Measurements from ENCODE around the gene CLDN5.
A peak's percentile ranks its signal among the peaks of the same experiment; 100 is the strongest.

CLDN5 gene

DNA sequence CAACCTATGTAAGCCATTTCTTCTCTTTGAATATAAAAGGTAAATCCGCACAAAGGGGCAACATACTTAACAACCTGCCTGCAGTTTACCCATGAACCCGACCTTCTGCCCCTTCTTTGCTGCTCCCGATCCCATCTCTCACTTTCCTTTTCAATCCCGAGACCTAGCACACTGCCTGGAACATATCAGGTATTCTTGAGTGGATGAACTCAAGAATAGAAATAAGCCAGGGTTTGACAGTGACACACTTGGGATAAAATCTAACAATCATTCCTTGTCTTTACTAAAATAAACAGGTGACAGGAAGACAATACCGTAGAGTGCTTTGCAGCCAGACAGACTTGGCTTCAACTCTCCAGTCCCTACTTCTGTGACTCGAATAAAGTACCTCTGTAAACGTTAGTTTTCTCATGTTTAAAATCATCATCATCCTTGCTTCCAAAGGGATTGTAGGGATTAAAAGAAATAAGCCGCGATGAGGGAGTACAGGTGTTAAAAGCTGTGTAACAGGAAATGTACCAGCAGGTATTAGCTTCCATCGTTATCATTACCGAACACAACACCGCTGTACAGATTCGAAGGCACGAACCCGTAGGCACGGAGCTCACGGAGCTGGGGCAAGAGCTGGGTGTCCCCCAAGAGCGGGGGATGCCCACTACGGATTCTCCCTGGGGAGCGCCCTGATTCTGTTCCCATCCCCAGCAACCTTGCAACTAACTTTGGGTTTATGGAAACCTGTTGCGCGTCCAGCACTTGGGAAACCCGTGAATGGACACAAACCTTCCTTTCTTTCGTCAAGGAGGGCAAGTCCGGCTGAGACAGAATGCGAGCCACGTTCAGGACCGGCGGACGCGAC is 45.9 kb downstream of the CLDN5 start:
- DNase-seq (ENCODE audit: low spot score) (no peak), ATAC-seq (ENCODE audit: low read depth) (no peak)
- Histone ChIP-seq H3K4me3 (ENCODE audit: severe bottlenecking) (peak overlapping the region; percentile 66), H3K27ac (ENCODE audit: poor library complexity, severe bottlenecking) (peak overlapping the region; percentile 99), H3K9me3 (ENCODE audit: severe bottlenecking) (no peaks in the 10 kb centered on the region), H3K36me3 (ENCODE audit: low read depth) (peaks cover 52% of the 10 kb centered on the region), H3K4me1 (ENCODE audit: insufficient read depth, poor library complexity, severe bottlenecking) (peaks cover 24% of the 10 kb centered on the region), H3K27me3 (ENCODE audit: insufficient read depth, poor library complexity, severe bottlenecking) (no peaks in the 10 kb centered on the region)
- TF ChIP-seq, protein P1, sequence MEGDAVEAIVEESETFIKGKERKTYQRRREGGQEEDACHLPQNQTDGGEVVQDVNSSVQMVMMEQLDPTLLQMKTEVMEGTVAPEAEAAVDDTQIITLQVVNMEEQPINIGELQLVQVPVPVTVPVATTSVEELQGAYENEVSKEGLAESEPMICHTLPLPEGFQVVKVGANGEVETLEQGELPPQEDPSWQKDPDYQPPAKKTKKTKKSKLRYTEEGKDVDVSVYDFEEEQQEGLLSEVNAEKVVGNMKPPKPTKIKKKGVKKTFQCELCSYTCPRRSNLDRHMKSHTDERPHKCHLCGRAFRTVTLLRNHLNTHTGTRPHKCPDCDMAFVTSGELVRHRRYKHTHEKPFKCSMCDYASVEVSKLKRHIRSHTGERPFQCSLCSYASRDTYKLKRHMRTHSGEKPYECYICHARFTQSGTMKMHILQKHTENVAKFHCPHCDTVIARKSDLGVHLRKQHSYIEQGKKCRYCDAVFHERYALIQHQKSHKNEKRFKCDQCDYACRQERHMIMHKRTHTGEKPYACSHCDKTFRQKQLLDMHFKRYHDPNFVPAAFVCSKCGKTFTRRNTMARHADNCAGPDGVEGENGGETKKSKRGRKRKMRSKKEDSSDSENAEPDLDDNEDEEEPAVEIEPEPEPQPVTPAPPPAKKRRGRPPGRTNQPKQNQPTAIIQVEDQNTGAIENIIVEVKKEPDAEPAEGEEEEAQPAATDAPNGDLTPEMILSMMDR (IDR thresholded peaks at IDR 0.05; ENCODE audit: poor library complexity, severe bottlenecking) = no peak

DNA sequence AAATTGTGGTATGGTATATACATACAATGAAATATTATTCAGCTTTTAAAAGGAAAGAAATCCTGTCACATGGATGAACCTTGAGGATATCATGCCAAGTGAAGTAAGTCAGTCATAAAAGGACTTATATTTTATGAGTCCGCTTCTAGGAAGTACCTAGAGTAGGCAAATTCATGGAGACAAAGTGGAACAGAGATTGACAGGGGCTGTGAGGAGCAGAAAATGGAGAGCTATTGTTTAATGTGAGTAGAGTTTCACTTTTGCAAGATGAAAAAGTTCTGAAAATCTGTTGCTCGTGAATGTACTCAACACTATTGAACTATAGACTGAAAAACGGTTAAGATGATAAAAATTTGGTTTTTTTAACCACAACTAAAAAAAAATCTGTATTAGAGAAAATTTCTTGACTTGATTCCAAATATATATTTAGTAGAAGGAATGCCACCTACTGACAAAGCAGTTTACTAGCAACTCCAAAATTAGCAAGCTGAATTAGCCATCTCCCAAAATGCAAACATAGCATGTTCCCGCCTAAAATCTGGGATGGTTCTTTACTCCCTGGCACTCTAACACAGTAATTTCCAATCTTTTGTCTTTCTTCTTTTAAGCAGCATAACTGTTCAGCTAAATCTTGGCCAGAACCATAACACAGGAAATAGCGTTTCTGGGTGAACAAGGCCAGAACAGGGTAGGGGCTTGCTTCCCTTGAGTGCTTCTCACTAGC is 46.7 kb downstream of the CLDN5 start:
- Histone ChIP-seq H3K4me3 (ENCODE audit: severe bottlenecking) (peak overlapping the region; percentile 66), H3K9me3 (ENCODE audit: severe bottlenecking) (no peaks in the 10 kb centered on the region), H3K27me3 (ENCODE audit: insufficient read depth, poor library complexity, severe bottlenecking) (no peaks in the 10 kb centered on the region), H3K4me1 (ENCODE audit: insufficient read depth, poor library complexity, severe bottlenecking) (peaks cover 17% of the 10 kb centered on the region), H3K36me3 (ENCODE audit: low read depth) (peaks cover 52% of the 10 kb centered on the region), H3K27ac (ENCODE audit: poor library complexity, severe bottlenecking) (peak overlapping the region; percentile 99)
- no peak for ATAC-seq (ENCODE audit: low read depth)
- TF ChIP-seq, protein P1 (IDR thresholded peaks at IDR 0.05; ENCODE audit: poor library complexity, severe bottlenecking) = peak; percentile 55
- DNase-seq (ENCODE audit: low spot score) = no peak

DNA sequence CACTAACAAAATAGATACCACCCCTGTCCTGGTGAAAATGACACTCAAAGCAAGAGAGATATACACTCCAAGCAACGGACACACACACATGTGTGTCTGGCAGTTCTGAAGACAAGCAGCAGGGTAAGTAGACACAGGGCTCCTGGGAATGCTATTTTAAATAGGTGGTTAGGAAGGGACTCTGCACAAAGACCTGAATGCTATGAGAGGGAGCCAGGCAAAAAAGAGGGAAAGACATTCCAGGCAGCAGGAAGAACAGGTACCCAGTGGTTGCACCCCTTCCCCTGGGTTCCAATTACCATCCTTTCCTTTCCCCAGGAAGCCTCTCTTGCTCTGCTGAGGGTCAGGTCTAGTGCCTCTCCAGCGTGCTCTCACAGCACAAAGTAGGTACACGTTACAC is 48.2 kb downstream of the CLDN5 start:
- Histone ChIP-seq H3K4me3 (ENCODE audit: severe bottlenecking) (no peak overlapping the region), H3K36me3 (ENCODE audit: low read depth) (peaks cover 52% of the 10 kb centered on the region), H3K27me3 (ENCODE audit: insufficient read depth, poor library complexity, severe bottlenecking) (no peaks in the 10 kb centered on the region)

DNA sequence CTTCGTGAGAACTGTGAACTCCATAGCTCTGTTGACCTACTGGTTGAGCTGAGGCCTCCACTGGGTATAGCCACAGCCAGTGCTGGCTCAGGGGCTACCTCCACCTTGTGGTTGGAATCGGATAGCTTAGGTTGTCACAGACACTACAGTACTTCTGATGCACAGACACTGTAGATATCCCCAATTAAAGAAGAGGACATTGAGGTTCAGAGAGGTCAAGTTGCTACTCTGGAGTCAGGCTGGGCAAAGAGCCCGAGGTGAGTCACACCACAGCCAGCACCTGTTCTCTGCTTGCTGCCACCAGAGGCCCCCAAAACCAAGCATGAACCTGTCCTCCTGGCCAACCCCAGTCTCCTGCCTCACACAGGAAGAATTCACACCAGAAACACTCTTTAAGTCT is 50.6 kb downstream of the CLDN5 start:
- no peak overlapping the region for H3K27ac ChIP-seq (ENCODE audit: poor library complexity, severe bottlenecking)
- no peak overlapping the region for H3K4me3 ChIP-seq (ENCODE audit: severe bottlenecking)
- peaks cover 70% of the 10 kb centered on the region for H3K36me3 ChIP-seq (ENCODE audit: low read depth)
- H3K27me3 ChIP-seq (ENCODE audit: insufficient read depth, poor library complexity, severe bottlenecking) = no peaks in the 10 kb centered on the region
- TF ChIP-seq, protein P1 (IDR thresholded peaks at IDR 0.05; ENCODE audit: poor library complexity, severe bottlenecking) = peak; percentile 11
- ATAC-seq (ENCODE audit: low read depth) = peak; percentile 55
- no peaks in the 10 kb centered on the region for H3K9me3 ChIP-seq (ENCODE audit: severe bottlenecking)
- peaks cover 6% of the 10 kb centered on the region for H3K4me1 ChIP-seq (ENCODE audit: insufficient read depth, poor library complexity, severe bottlenecking)
- DNase-seq (ENCODE audit: low spot score) = no peak

More for the DNA sequence above, 48.2 kb downstream of the CLDN5 start:
- TF ChIP-seq, protein P1 (IDR thresholded peaks at IDR 0.05; ENCODE audit: poor library complexity, severe bottlenecking) = no peak
- Histone ChIP-seq H3K27ac (ENCODE audit: poor library complexity, severe bottlenecking) (no peak overlapping the region), H3K4me1 (ENCODE audit: insufficient read depth, poor library complexity, severe bottlenecking) (peaks cover 10% of the 10 kb centered on the region), H3K9me3 (ENCODE audit: severe bottlenecking) (no peaks in the 10 kb centered on the region)
- no peak for DNase-seq (ENCODE audit: low spot score)
- no peak for ATAC-seq (ENCODE audit: low read depth)
